ENCODE results near the gene NFIL3. TPM values are rescaled to one million over a fixed set of nuclear protein-coding genes. Genes with fewer than 3 reads are reported as not detected.

Gene NFIL3
- total RNA-seq, 1 donor from 2014 or later = 25.7 TPM

GRCh38 chr9:91427873-91428272 lies 4.2 kb upstream of the NFIL3 start:
- ATAC-seq = no peak
- H3K4me3 ChIP-seq = no peak overlapping the region
- TF ChIP-seq, protein P1, sequence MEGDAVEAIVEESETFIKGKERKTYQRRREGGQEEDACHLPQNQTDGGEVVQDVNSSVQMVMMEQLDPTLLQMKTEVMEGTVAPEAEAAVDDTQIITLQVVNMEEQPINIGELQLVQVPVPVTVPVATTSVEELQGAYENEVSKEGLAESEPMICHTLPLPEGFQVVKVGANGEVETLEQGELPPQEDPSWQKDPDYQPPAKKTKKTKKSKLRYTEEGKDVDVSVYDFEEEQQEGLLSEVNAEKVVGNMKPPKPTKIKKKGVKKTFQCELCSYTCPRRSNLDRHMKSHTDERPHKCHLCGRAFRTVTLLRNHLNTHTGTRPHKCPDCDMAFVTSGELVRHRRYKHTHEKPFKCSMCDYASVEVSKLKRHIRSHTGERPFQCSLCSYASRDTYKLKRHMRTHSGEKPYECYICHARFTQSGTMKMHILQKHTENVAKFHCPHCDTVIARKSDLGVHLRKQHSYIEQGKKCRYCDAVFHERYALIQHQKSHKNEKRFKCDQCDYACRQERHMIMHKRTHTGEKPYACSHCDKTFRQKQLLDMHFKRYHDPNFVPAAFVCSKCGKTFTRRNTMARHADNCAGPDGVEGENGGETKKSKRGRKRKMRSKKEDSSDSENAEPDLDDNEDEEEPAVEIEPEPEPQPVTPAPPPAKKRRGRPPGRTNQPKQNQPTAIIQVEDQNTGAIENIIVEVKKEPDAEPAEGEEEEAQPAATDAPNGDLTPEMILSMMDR (IDR thresholded peaks at IDR 0.05) = no peak
- no peaks in the 10 kb centered on the region for H3K9me3 ChIP-seq
- intact Hi-C loops (cut with DNase I) = loop anchor here (10.0 kb wide), 1 partner anchor 233 kb away; no protein-coding TSS in a partner anchor
- peaks cover 33% of the 10 kb centered on the region for H3K4me1 ChIP-seq
- no peaks in the 10 kb centered on the region for H3K27me3 ChIP-seq (ENCODE audit: low read depth)
- DNase-seq = no peak
- no peaks in the 10 kb centered on the region for H3K36me3 ChIP-seq
- peak overlapping the region; percentile 13 for H3K27ac ChIP-seq

DNA sequence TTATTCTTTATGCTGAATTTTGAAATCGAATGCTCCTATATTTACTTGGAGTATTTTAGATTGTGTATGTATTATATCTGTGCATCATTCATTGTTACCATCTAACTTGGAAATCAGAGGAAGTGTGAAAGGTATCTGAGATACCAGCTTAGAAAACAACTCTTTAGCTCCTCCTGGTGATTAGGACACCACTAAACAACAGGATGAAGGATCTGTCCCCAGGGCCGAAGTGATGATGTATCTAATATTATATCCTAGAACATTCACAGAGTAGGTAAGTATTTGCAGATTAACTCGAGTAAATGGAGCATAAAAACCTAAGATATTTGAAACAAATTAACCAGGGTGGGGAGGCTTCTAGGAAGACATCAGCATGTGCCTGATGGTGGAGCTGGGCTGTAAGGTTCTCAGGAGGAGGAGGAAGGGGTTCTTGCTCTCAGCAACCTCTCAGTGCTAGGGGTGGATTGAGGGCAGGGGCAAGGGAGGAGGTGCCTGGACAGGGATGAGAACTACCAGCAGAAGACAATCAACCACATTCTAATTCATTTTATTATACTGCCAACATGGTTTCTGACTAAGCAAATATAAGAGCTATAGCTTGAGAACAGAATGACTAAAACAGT lies 2.6 kb upstream of the NFIL3 start:
- no peaks in the 10 kb centered on the region for H3K9me3 ChIP-seq
- DNase-seq (no peak), ATAC-seq (no peak)
- H3K27me3 ChIP-seq (ENCODE audit: low read depth) = no peaks in the 10 kb centered on the region
- H3K36me3 ChIP-seq = no peaks in the 10 kb centered on the region
- peaks cover 41% of the 10 kb centered on the region for H3K4me1 ChIP-seq
- H3K4me3 ChIP-seq = no peak overlapping the region
- no peak overlapping the region for H3K27ac ChIP-seq
- intact Hi-C loops (cut with DNase I) = loop anchor here (10.0 kb wide), 1 partner anchor 231 kb away; no protein-coding TSS in a partner anchor
- TF ChIP-seq, protein P1 (IDR thresholded peaks at IDR 0.05) = peak; percentile 48

- peak overlapping the region; percentile 73 for H3K4me3 ChIP-seq
- no peak for DNase-seq
- H3K36me3 ChIP-seq = no peaks in the 10 kb centered on the region
- peak overlapping the region; percentile 97 for H3K27ac ChIP-seq
- TF ChIP-seq, protein P1 (IDR thresholded peaks at IDR 0.05) = no peak
- no peak for ATAC-seq
- no peaks in the 10 kb centered on the region for H3K27me3 ChIP-seq (ENCODE audit: low read depth)
- intact Hi-C loops (cut with DNase I) = loop anchor here (10.0 kb wide), 1 partner anchor 230 kb away; no protein-coding TSS in a partner anchor
- peaks cover 50% of the 10 kb centered on the region for H3K4me1 ChIP-seq
- H3K9me3 ChIP-seq = no peaks in the 10 kb centered on the region
Measured at GRCh38 chr9:91425271-91425670, 1.6 kb upstream of the NFIL3 start.

- peak overlapping the region; percentile 97 for H3K27ac ChIP-seq
- TF ChIP-seq, protein P1 (IDR thresholded peaks at IDR 0.05) = peak; percentile 13
- intact Hi-C loops (cut with DNase I) = loop anchor here (10.0 kb wide), 1 partner anchor 230 kb away; no protein-coding TSS in a partner anchor
Measured at GRCh38 chr9:91424403-91425176, 958 bp upstream of the NFIL3 start.

DNA sequence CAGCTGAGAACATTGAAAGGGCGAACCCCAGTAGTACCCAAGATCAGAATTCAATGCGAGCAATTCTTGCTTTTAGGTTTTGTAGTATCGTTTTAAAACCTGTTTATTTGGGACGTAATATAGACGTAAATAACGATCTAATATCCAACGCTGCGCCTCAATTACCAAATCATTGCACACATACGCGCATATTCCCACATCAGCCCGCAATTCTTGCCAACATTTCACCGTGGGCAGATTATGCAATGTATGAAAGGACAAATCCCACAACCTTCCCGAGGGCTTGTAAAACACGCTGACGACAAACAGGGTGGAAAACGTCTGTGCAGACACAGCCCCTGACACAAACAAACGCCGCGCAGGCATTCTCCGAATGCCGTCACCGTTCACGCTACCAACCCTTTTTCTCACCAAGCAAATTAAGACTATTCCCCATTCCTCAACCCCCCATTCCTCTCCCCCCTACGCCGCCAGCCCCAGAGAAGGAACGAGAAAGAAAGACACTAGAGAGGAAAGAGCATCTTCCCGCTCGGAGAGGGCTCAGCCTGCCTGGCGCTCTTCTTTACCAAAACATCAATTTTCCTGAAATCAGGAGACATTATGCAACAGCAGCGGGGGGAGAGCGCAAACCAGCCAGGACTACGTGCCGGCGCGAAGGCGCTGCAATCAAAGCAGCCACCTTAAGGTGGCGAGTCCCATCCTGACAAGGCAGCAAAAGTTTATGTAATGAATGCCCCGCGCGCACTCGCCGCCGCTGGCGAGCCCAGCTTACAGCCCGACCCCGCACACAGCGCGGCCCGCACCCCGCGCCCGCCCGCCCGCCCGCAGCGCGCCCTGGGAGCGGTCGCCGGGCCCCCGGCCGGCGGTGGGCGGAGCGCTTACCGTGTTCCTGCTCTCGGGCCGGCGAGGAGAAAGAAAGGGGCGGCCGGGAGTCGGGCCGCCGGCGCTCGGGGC lies 597 bp downstream of the NFIL3 start:
- Histone ChIP-seq H3K9me3 (no peaks in the 10 kb centered on the region), H3K27me3 (ENCODE audit: low read depth) (no peaks in the 10 kb centered on the region), H3K36me3 (no peaks in the 10 kb centered on the region), H3K27ac (peak overlapping the region; percentile 87), H3K4me1 (peaks cover 59% of the 10 kb centered on the region), H3K4me3 (peak overlapping the region; percentile 70)
- intact Hi-C loops (cut with DNase I) = loop anchor here (10.0 kb wide), 1 partner anchor 228 kb away; no protein-coding TSS in a partner anchor
- DNase-seq (peak; percentile 74), ATAC-seq (peak; percentile 2 to 13)
- TF ChIP-seq, protein P1 (IDR thresholded peaks at IDR 0.05) = peak; percentile 14

More at GRCh38 chr9:91424403-91425176, 958 bp upstream of the NFIL3 start:
- DNase-seq (peak; percentile 92), ATAC-seq (peak; percentile 79 to 86)
- peak overlapping the region; percentile 73 for H3K4me3 ChIP-seq
- no peaks in the 10 kb centered on the region for H3K27me3 ChIP-seq (ENCODE audit: low read depth)
- no peaks in the 10 kb centered on the region for H3K36me3 ChIP-seq
- peaks cover 56% of the 10 kb centered on the region for H3K4me1 ChIP-seq
- H3K9me3 ChIP-seq = no peaks in the 10 kb centered on the region

Data from lower lobe of right lung (tissue), 2 donors.